Adipocyte (in vitro differentiated cells): ENCODE results near the gene FAAH.

Experiments used
- DNase-seq: peaks from one replicate; pipeline ENCODE4 v3.0.0-alpha.2; 2015; ENCODE audit warnings: low read depth
- H3K27me3 ChIP-seq: replicated peaks from 2 replicates; pipeline ENCODE4 v1.7.0; 2013; ENCODE audit warnings: mild to moderate bottlenecking, low read length, moderate library complexity; ENCODE audit not compliant: control insufficient read depth, insufficient read depth
- H3K36me3 ChIP-seq: 2 replicates; pipeline ENCODE4 v1.7.0; 2013; ENCODE audit warnings: low read length, mild to moderate bottlenecking, moderate library complexity; ENCODE audit not compliant: control insufficient read depth, insufficient read depth, severe bottlenecking
- H3K4me1 ChIP-seq: 2 replicates; pipeline ENCODE4 v1.7.0; 2013; ENCODE audit warnings: mild to moderate bottlenecking, low read length, moderate library complexity; ENCODE audit not compliant: control insufficient read depth, insufficient read depth
- H3K4me3 ChIP-seq: 2 replicates; pipeline ENCODE4 v1.7.0; 2013; ENCODE audit warnings: mild to moderate bottlenecking, low read length, moderate library complexity
- H3K9ac ChIP-seq: 2 replicates; pipeline ENCODE4 v1.7.0; 2013; ENCODE audit warnings: mild to moderate bottlenecking, low read length, moderate library complexity
- H3K9me3 ChIP-seq: 2 replicates; pipeline ENCODE4 v1.7.0; 2013; ENCODE audit warnings: mild to moderate bottlenecking, low read length, moderate library complexity; ENCODE audit not compliant: control insufficient read depth

The FAAH gene

DNA sequence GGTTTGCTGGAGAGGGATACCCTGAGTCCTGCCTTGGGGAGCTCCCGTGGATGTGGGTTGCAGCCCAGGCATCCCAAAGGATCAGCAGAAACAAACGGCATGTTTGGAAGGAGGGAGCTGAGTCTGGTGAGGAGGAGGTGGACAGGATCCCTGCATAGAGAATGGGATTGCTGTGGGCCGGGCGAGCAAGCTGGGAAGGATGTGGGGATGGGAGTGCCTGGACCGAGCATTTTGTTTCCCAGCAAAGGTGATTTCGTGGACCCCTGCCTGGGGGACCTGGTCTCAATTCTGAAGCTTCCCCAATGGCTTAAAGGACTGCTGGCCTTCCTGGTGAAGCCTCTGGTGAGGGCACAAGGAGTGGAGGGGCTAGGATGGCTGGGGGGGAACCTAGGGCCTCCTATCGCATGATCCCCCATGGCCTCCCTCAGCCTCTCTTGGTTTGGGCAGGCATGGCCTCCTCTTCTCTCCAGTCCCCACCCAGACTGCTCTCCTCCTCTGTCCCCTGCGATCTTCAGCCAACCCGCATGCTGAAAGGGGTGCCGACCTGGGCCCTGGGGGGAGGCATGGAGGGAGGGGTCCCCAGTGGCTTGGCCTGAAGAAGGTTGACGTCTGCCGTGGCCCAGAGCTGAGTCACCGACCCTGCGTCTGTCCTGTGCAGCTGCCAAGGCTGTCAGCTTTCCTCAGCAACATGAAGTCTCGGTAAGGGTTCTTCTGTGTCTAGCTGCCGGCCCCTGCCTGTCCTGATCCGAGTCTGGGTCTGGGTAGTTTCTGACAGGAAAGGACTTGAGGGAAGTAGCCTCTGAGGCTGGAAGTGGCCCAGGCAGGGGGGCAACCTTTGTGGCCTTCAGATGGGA, 16.3 kb downstream of the FAAH start:
- no peak overlapping the region for H3K9ac ChIP-seq
- DNase-seq: no peak
- H3K27me3 ChIP-seq: peaks cover under 1% of the 10 kb centered on the region
- H3K4me1 ChIP-seq: peaks cover 26% of the 10 kb centered on the region
- no peaks in the 10 kb centered on the region for H3K9me3 ChIP-seq
- H3K36me3 ChIP-seq: no peaks in the 10 kb centered on the region
- no peak overlapping the region for H3K4me3 ChIP-seq

DNA sequence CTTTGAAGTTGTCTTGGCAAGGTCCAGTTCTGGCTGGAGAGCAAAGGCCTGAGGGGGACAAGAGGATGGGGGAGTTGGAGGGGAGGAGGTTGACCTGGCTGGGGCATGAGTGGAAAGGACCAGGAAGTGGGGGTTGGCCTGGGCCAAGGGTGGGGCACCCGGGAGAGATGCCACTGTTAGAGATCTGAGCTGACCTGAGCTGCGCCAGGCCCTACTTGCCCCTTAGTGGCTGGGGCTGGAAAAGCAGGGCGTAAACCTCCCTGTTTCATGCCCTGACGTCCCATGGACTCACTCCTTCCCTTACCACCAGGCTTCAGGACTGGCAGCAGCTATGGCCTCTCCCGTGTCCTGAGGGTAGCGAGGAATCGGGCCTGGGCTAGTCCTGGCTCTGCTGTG, 16.9 kb downstream of the FAAH start:
- H3K9me3 ChIP-seq: no peaks in the 10 kb centered on the region
- no peak overlapping the region for H3K4me3 ChIP-seq
- H3K27me3 ChIP-seq: peaks cover 5% of the 10 kb centered on the region
- DNase-seq: no peak
- peaks cover 23% of the 10 kb centered on the region for H3K4me1 ChIP-seq
- H3K9ac ChIP-seq: no peak overlapping the region
- H3K36me3 ChIP-seq: no peaks in the 10 kb centered on the region

DNA sequence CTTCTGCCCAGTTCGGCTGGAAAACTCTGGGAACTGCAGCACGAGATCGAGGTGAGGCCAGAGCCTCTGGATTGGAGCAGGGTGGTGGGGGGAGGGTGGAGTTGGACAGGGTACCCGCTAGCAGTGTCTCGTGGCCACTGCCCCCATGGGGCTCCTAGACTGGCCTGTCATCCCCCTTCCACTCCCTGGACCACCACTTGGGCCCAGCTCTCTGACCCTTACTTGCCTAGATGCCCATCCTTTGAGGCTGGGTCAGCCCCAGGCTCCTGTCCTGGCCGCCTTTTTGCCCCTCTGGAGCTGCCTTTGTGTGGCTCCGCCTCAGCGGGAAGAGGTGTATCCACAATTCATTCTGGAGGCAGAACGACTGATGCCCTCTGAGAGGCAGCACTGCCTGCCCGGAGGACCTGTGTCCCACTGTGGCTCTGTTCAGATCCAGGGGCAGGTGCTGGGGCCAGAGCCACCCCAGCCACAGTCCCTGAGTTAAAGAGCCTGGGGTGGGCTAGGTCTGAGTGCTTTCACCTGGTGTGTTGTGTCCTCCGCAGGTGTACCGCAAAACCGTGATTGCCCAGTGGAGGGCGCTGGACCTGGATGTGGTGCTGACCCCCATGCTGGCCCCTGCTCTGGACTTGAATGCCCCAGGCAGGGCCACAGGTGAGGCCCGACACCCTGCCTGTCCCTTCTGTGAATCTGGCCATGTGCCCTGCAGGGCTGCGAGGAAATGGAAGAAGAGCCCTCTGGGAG, 17.7 kb downstream of the FAAH start:
- Histone ChIP-seq H3K4me1 (peaks cover 19% of the 10 kb centered on the region), H3K4me3 (no peak overlapping the region), H3K36me3 (no peaks in the 10 kb centered on the region), H3K9ac (no peak overlapping the region), H3K9me3 (no peaks in the 10 kb centered on the region), H3K27me3 (peaks cover 5% of the 10 kb centered on the region)
- no peak for DNase-seq

DNA sequence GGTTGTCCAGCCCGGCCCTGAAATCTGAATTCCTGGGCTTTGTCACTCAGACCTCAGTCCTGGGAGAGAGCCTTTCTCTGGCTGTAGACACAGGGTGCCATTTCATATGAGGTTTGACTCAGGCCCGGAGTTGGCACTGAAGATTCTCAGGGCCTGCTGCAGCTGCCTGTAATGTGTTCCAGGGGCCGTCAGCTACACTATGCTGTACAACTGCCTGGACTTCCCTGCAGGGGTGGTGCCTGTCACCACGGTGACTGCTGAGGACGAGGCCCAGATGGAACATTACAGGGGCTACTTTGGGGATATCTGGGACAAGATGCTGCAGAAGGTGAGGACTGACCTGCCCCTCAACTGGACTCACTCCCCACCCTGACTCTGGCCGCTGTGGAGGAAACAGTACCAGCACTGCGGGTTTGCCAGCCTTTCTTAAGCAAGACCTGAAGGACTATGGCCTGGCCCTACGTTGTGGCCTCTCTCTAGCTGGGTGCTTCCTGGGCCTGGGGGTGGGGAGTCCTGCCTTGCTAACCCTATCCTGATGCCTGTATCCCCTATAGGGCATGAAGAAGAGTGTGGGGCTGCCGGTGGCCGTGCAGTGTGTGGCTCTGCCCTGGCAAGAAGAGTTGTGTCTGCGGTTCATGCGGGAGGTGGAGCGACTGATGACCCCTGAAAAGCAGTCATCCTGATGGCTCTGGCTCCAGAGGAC, 18.9 kb downstream of the FAAH start:
- no peaks in the 10 kb centered on the region for H3K9me3 ChIP-seq
- no peak for DNase-seq
- H3K4me3 ChIP-seq: no peak overlapping the region
- peaks cover 8% of the 10 kb centered on the region for H3K27me3 ChIP-seq
- H3K9ac ChIP-seq: no peak overlapping the region
- peaks cover 16% of the 10 kb centered on the region for H3K4me1 ChIP-seq
- H3K36me3 ChIP-seq: no peaks in the 10 kb centered on the region

DNA sequence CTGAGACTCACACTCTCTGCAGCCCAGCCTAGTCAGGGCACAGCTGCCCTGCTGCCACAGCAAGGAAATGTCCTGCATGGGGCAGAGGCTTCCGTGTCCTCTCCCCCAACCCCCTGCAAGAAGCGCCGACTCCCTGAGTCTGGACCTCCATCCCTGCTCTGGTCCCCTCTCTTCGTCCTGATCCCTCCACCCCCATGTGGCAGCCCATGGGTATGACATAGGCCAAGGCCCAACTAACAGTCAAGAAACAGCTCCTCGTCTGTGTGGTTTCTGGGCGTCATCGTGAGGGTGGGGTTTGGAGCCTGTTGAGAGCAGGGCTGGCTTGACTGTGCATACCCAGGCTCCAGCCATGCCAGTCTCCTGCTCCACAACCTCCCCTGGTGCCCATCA, 19.5 kb downstream of the FAAH start:
- Histone ChIP-seq H3K9ac (no peak overlapping the region), H3K4me3 (no peak overlapping the region), H3K36me3 (no peaks in the 10 kb centered on the region), H3K9me3 (no peaks in the 10 kb centered on the region), H3K27me3 (peaks cover 12% of the 10 kb centered on the region), H3K4me1 (peaks cover 13% of the 10 kb centered on the region)
- no peak for DNase-seq

DNA sequence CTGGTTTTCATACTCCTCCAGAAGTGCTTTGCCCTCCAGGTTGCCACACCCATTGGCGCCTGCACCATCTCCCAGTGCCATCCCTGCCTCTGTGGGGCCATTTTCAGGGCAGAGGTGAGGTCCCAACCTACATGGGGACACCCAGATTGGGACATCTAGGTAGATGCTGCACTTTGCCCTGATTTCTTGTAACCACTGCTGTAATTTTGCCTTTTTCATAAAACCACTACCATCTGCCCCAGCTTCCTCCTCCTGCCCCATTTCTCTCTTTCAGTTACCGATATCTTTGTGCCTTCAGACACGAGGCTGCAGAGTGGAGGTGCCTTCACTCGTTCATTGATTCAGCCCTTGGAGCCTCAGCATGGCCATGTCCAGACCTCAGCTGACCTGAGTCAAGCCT, 21.4 kb downstream of the FAAH start:
- Histone ChIP-seq H3K36me3 (no peaks in the 10 kb centered on the region), H3K4me1 (peaks cover 6% of the 10 kb centered on the region), H3K9ac (no peak overlapping the region), H3K27me3 (peaks cover 18% of the 10 kb centered on the region), H3K4me3 (no peak overlapping the region), H3K9me3 (no peaks in the 10 kb centered on the region)
- no peak for DNase-seq

DNA sequence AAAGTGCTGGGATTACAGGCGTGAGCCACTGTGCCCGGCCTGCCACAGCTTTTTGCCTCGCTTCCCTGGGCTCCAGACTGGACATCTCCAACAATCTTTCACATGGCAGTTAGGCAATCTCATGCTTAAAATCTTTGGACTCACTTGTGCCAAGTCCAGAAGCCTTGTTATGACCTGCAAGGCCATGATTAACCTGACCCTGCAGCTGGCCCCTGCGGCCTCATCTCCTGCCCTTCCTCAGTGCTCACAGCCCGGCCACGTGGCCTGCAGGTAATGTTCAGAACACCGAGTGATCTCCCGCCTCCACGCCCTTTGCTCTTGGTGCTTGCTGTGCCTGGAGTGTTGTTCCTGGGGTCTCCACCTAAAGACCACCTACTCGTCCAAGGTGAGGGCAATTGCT, 24.9 kb downstream of the FAAH start:
- Histone ChIP-seq H3K9me3 (no peaks in the 10 kb centered on the region), H3K36me3 (no peaks in the 10 kb centered on the region), H3K9ac (no peak overlapping the region), H3K4me1 (no peaks in the 10 kb centered on the region), H3K27me3 (peaks cover 39% of the 10 kb centered on the region), H3K4me3 (no peak overlapping the region)
- DNase-seq: no peak

DNA sequence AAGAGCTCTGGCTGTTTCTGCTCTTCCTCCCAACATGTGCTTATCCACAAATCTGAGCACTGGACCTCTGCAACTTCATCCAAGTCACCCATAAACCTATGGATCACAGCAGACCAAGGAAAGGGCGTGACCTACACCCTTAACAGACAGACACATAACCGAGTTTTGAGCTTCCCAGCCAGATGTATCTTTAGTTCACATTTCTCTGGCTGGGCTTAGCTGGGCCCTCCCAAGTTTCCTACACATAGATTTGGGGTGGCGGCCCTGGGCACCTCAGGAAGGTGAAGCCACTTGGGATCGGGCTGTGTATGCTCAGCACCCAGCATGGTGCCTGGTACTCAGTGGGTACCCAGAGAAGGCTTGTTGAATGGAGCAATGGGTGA, 26.4 kb downstream of the FAAH start:
- Histone ChIP-seq H3K36me3 (no peaks in the 10 kb centered on the region), H3K9me3 (no peaks in the 10 kb centered on the region), H3K9ac (no peak overlapping the region), H3K4me3 (no peak overlapping the region), H3K27me3 (peaks cover 49% of the 10 kb centered on the region), H3K4me1 (no peaks in the 10 kb centered on the region)
- no peak for DNase-seq

DNA sequence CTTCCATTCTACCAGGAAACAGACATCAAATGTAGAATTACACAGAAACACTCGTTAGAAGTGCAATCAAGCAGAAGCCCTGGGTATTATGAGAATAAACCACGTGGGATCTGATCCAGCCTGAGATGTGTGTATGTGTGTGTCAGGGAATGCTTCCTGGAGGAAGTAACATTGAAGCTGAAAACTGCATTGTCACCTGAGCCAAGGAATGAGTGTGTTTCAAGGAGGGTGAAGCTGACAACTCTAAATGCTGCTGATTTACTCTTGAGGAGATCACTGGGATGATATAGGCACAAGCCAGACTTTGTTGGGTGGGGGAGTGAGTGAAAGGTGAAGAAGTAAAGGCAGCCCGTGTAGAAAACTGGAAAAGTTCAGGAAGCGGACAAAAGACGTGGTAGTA, 27.6 kb downstream of the FAAH start:
- Histone ChIP-seq H3K9me3 (no peaks in the 10 kb centered on the region), H3K9ac (no peak overlapping the region), H3K27me3 (peaks cover 47% of the 10 kb centered on the region), H3K4me1 (no peaks in the 10 kb centered on the region), H3K4me3 (no peak overlapping the region), H3K36me3 (no peaks in the 10 kb centered on the region)
- DNase-seq: no peak

DNA sequence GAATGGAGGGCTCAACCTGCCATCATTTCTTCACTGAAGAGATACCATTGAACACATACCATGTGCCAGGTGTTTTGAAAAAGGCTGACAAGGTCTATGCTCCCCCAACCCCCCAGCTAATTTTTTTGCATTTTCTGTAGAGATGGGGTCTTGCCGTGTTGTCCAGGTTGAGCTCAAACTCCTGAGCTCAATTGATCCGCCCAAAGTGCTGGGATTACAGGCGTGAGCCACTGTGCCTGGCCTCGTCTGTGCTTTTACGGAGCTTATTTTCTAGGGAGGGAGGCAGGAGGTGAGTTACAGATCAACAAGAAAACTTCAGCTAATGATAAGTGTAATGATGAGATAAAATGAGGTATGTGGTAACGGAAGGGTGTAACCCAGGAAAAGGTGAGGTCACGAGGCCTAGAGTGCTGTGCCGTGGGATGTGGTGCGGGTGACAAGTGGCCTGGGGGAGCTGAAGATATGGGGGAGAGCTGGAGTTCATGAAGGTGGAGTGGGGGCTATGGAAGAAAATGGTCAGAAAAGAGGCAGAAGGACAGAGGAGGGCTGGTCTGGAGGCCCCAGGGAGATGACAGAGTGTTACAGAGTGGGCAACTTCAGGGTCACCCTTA, 28.2 kb downstream of the FAAH start:
- H3K36me3 ChIP-seq: no peaks in the 10 kb centered on the region
- H3K4me1 ChIP-seq: no peaks in the 10 kb centered on the region
- DNase-seq: no peak
- no peak overlapping the region for H3K9ac ChIP-seq
- H3K4me3 ChIP-seq: no peak overlapping the region
- no peaks in the 10 kb centered on the region for H3K9me3 ChIP-seq
- H3K27me3 ChIP-seq: peaks cover 47% of the 10 kb centered on the region
